Activated CD8-positive, alpha-beta T cell treated with anti-CD3 and anti-CD28 coated beads for 36 hours (primary cell): Measurements from ENCODE around the gene TUT1. TPM values are rescaled to one million over a fixed set of nuclear protein-coding genes. Genes with fewer than 3 reads are reported as not detected.

Experiments
- ATAC-seq: fragments of 200-7000 bp; cut with Tn5 transposase; one replicate; pipeline ENCODE4 v1.10.0; 2021; ENCODE audit warnings: mild to moderate bottlenecking, moderate library complexity
- CTCF ChIA-PET: fragments of 350-600 bp; sonication (Branson Sonifier 250); formaldehyde crosslinking; loops from one replicate; lab custom pipeline; 2021; ENCODE audit warnings: antibody characterized with exemption; lab: Charles Lee
- POLR2A ChIA-PET: fragments of 350-600 bp; sonication (Branson Sonifier 250); formaldehyde crosslinking; loops from one replicate; lab custom pipeline; 2021; ENCODE audit warnings: antibody characterized with exemption; lab: Charles Lee
- DNase-seq: peaks from one replicate; pipeline ENCODE4 v3.0.0-alpha.2; 2020
- H3K27ac Mint-ChIP-seq: one replicate; pipeline ENCODE4 v1.8.0; 2021; ENCODE audit warnings: mild to moderate bottlenecking, mixed read lengths
- H3K27me3 Mint-ChIP-seq: one replicate; pipeline ENCODE4 v1.8.0; 2021; ENCODE audit warnings: mixed read lengths
- H3K36me3 Mint-ChIP-seq: one replicate; pipeline ENCODE4 v1.8.0; 2021; ENCODE audit warnings: low read depth, mixed read lengths
- H3K4me1 Mint-ChIP-seq: one replicate; pipeline ENCODE4 v1.8.0; 2021; ENCODE audit warnings: low read depth, mixed read lengths
- H3K4me3 Mint-ChIP-seq: one replicate; pipeline ENCODE4 v1.8.0; 2021; ENCODE audit warnings: mild to moderate bottlenecking, moderate library complexity, mixed read lengths
- H3K9me3 Mint-ChIP-seq: one replicate; pipeline ENCODE4 v1.8.0; 2021; ENCODE audit warnings: mixed read lengths
- intact Hi-C: fragments of 100-400 bp; cut with micrococcal nuclease; formaldehyde crosslinking; loops from one replicate; pipeline ENCODE4 v1.10.0; 2022
- total RNA-seq, 2 experiments: library from RNA; stranded (reverse); gene quantifications; one replicate each; pipeline ENCODE4 v1.2.3, GENCODE V29; 2021
- TF ChIP-seq, protein P1 (sequence below): fragments of 200-600 bp; IDR thresholded peaks from one replicate; pipeline ENCODE4 v1.8.0; 2022; ENCODE audit warnings: antibody characterized with exemption, mild to moderate bottlenecking

Gene TUT1
- total RNA-seq, 2 experiments from 2014 or later: 34.4 to 38.0 TPM

DNA sequence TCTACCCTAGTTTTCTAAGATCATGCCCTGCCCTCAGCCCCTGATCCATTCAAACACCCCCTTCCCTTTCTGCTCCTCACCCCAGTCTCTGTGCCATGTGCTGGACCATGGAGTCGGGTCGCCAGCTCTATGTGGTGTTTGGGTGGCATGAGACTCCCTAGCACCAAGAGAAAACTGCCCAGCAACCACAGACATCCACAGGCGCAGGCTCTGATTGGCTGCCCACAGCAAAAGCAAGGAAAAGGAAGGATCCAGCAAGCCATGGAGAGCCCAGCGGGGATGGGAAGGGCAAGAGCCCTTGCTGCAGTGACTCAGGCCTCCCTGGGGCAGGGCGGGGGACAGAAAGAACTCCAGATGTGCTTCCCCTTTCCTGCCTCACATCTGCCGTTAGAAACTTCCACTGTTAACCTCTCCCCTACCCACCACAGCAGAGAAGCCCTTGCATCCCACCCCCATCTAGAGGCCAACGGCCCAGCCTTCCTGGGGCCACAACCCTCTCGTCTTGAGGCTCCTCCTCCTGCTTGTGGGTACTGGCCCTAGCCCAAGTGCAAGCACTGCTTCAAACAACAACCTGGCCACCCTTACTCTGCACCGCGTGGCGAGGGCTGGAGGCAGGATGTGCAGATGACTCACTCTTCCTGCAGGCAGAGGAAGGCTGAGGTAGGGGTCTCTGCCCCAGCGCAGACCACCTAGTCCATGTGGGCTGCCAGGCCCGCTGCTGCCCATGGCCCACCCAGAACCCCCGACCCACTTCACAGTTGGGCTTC lies 35.0 kb downstream of the TUT1 start:
- H3K4me1 Mint-ChIP-seq: peaks cover 92% of the 10 kb centered on the region
- TF ChIP-seq, protein P1, sequence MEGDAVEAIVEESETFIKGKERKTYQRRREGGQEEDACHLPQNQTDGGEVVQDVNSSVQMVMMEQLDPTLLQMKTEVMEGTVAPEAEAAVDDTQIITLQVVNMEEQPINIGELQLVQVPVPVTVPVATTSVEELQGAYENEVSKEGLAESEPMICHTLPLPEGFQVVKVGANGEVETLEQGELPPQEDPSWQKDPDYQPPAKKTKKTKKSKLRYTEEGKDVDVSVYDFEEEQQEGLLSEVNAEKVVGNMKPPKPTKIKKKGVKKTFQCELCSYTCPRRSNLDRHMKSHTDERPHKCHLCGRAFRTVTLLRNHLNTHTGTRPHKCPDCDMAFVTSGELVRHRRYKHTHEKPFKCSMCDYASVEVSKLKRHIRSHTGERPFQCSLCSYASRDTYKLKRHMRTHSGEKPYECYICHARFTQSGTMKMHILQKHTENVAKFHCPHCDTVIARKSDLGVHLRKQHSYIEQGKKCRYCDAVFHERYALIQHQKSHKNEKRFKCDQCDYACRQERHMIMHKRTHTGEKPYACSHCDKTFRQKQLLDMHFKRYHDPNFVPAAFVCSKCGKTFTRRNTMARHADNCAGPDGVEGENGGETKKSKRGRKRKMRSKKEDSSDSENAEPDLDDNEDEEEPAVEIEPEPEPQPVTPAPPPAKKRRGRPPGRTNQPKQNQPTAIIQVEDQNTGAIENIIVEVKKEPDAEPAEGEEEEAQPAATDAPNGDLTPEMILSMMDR: no peak
- no peaks in the 10 kb centered on the region for H3K9me3 Mint-ChIP-seq
- ChIA-PET CTCF (interaction anchor here (0.6 to 8.1 kb wide), 18 partner anchors 8 to 1800 kb away, joined by 3 to 97 read pairs (median 4); partner anchors contain the start of genes EML3, HNRNPUL2, MTA2 and TUT1), POLR2A (interaction anchor here (1.0 to 14.2 kb wide), 13 partner anchors 7 to 589 kb away, joined by 3 to 156 read pairs (median 6); partner anchors contain the start of genes C11orf98, CSKMT, EEF1G and FTH1)
- no peaks in the 10 kb centered on the region for H3K27me3 Mint-ChIP-seq
- ATAC-seq (peak; percentile 68), DNase-seq (peak; percentile 95)
- intact Hi-C loops: loop anchor here (2.0 to 5.0 kb wide), 2 partner anchors 13 to 129 kb away; no protein-coding TSS in a partner anchor
- peaks cover 46% of the 10 kb centered on the region for H3K36me3 Mint-ChIP-seq
- peak overlapping the region; percentile 41 for H3K4me3 Mint-ChIP-seq
- peak overlapping the region; percentile 94 for H3K27ac Mint-ChIP-seq

DNA sequence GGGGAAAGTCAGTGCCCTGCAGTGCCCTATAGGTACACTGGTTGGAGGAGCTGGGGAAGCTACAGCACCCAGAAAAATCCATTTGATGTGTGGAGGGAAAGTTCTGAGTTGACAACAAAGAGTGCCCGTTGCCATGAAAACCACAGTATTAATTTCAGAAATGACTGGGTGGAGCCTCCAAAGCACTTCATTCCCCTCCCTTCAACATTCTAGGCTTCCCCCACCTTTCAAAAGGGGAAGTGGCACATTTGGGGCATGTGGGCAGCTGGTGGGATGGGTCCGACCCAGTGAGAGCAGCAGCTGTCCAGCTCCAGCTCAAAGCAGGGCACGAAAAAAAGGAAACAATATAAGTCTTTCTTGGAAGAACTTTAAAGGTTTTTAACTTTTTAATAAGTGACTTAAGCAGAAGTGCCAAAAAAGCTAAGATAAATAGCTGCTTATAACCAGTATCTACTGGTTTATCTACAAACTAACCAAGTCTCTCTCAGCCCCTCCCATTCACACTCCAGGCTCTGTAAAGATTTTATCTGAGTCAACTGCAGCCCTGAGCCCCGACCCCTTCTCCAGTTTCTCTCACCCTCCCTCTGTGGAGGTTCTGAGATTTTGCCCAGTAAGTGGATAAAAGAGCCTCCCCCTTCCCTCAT lies 35.7 kb downstream of the TUT1 start:
- intact Hi-C loops: loop anchor here (2.0 to 5.0 kb wide), 2 partner anchors 13 to 128 kb away; no protein-coding TSS in a partner anchor
- ChIA-PET POLR2A (interaction anchor here (0.7 to 14.2 kb wide), 9 partner anchors 8 to 588 kb away, joined by 3 to 156 read pairs (median 7); partner anchors contain the start of genes EEF1G, FTH1, TUT1 and UQCC3), CTCF (interaction anchor here (0.6 to 8.1 kb wide), 5 partner anchors 12 to 1801 kb away, joined by 3 to 97 read pairs (median 22); partner anchors contain the start of gene EML3)
- DNase-seq: peak; percentile 70
- peak overlapping the region; percentile 94 for H3K27ac Mint-ChIP-seq
- ATAC-seq: peak; percentile 15
- no peaks in the 10 kb centered on the region for H3K9me3 Mint-ChIP-seq
- TF ChIP-seq, protein P1: no peak
- no peaks in the 10 kb centered on the region for H3K27me3 Mint-ChIP-seq
- H3K4me3 Mint-ChIP-seq: peak overlapping the region; percentile 41
- H3K36me3 Mint-ChIP-seq: peaks cover 40% of the 10 kb centered on the region
- peaks cover 93% of the 10 kb centered on the region for H3K4me1 Mint-ChIP-seq

DNA sequence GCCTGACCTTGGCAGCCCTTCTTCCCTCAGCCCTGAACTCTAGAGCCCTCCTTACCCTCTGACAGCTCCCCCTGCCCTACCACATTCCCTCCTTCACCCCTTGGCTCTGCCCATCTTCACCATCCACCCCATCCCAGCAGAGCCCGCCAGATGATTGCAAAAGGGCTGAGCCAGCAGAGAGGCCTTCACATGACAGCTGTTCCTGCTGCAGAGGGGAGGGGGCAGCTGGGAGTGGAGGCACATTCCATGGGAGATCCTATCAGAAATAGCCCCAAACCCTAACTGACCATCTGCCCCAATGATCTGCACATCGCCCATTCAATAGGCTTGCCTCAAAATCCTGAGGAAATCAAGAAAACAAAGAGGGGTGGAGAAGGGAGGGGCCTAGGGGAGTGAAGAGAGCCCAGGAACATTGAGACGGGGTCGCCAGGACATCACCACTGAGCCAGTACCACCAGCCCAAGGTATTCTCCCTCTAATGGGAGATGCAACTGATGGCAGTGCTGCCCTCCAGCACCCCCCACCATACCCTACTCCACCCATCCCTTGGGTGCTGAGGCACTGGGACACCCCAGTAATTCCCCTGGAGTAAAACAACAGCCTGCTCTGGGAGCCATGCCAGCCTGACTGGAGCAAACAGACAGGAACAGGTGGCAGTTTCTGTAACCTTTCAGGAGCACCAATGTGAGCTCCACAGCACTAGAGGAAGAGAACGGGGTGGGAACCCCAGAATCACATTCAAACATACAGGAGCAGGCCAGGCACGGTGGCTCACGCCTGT lies 36.7 kb downstream of the TUT1 start:
- Mint-ChIP-seq H3K9me3 (no peaks in the 10 kb centered on the region), H3K27ac (peak overlapping the region; percentile 94), H3K4me1 (peaks cover 89% of the 10 kb centered on the region), H3K36me3 (peaks cover 31% of the 10 kb centered on the region), H3K27me3 (no peaks in the 10 kb centered on the region), H3K4me3 (no peak overlapping the region)
- CTCF ChIA-PET: interaction anchor here (1.0 to 8.1 kb wide), 4 partner anchors 11 to 159 kb away, joined by 3 to 97 read pairs (median 42); no protein-coding TSS in a partner anchor
- ATAC-seq: no peak
- TF ChIP-seq, protein P1: no peak
- intact Hi-C loops: loop anchor here (5.0 kb wide), 1 partner anchor 127 kb away; no protein-coding TSS in a partner anchor
- no peak for DNase-seq
- POLR2A ChIA-PET: interaction anchor here (1.2 to 14.2 kb wide), 7 partner anchors 9 to 301 kb away, joined by 3 to 156 read pairs (median 11); partner anchors contain the start of genes C11orf98, CSKMT, EEF1G and TUT1

DNA sequence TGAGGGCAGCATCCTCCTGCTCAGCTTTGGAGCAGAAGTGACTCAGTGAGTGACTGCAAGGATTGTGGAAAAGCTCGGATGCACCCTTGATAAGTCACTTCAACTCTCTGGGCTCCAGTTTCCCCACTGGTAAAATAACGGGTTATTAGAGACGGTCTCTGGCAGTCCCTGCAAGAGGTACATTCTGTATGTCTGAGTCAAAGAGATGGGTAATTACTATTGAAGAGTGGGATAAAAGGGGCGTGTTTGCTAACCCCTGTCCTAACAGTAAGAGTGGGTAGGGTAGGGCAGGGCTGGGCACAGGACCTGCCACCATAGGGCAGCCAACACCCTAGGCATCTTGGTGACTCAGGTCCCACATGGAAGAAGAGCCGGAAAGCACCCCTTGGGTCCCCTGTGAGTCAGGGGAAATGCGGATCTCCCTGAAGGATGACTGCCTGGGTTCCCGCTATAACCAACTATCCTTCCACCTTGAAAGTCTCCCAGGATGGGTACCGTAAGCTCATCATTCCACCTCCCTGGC lies 37.4 kb downstream of the TUT1 start:
- H3K4me3 Mint-ChIP-seq: no peak overlapping the region
- H3K36me3 Mint-ChIP-seq: peaks cover 25% of the 10 kb centered on the region
- CTCF ChIA-PET: interaction anchor here (1.0 to 8.1 kb wide), 4 partner anchors 10 to 159 kb away, joined by 3 to 97 read pairs (median 32); no protein-coding TSS in a partner anchor
- ATAC-seq: no peak
- intact Hi-C loops: no loop called here
- no peaks in the 10 kb centered on the region for H3K9me3 Mint-ChIP-seq
- TF ChIP-seq, protein P1: no peak
- DNase-seq: no peak
- H3K27ac Mint-ChIP-seq: peak overlapping the region; percentile 94
- POLR2A ChIA-PET: interaction anchor here (1.0 to 14.2 kb wide), 9 partner anchors 9 to 302 kb away, joined by 3 to 156 read pairs (median 5); partner anchors contain the start of genes BSCL2, C11orf98, CSKMT and EEF1G
- H3K4me1 Mint-ChIP-seq: peaks cover 82% of the 10 kb centered on the region
- no peaks in the 10 kb centered on the region for H3K27me3 Mint-ChIP-seq
